Activated T-cell treated with anti-CD3 and anti-CD28 coated beads, Interleukin-2, amount 50 U/mL, for 4 hours (primary cell): ENCODE measurements around the gene TAF8. TPM values are rescaled to one million over a fixed set of nuclear protein-coding genes. Genes with fewer than 3 reads are reported as not detected.
A peak's percentile ranks its signal among the peaks of the same experiment; 100 is the strongest.

ENCODE experiments used
- ATAC-seq, 2 donors: fragments of 200-7000 bp; cut with Tn5 transposase; one replicate each; pipeline ENCODE4 v1.10.0; 2021
- DNase-seq: peaks from one replicate; pipeline ENCODE4 v3.0.0-alpha.2; 2020
- H3K27me3 Mint-ChIP-seq: one replicate; pipeline ENCODE4 v1.8.0; 2021; ENCODE audit warnings: low read depth, mixed read lengths
- H3K36me3 Mint-ChIP-seq: one replicate; pipeline ENCODE4 v1.8.0; 2022; ENCODE audit warnings: mixed read lengths; ENCODE audit not compliant: insufficient read depth
- H3K4me1 Mint-ChIP-seq: one replicate; pipeline ENCODE4 v1.8.0; 2021; ENCODE audit warnings: low read depth, mixed read lengths
- H3K4me3 Mint-ChIP-seq: one replicate; pipeline ENCODE4 v1.8.0; 2021; ENCODE audit warnings: mild to moderate bottlenecking, moderate library complexity, mixed read lengths
- H3K9me3 Mint-ChIP-seq: one replicate; pipeline ENCODE4 v1.8.0; 2021; ENCODE audit warnings: mixed read lengths
- total RNA-seq, 3 donors: library from RNA; stranded (reverse); gene quantifications; one replicate each; pipeline ENCODE4 v1.2.1, GENCODE V29; 2021

Gene TAF8
- total RNA-seq, 3 donors from 2014 or later, result 35.7 to 39.9 (median 38.2) TPM

DNA sequence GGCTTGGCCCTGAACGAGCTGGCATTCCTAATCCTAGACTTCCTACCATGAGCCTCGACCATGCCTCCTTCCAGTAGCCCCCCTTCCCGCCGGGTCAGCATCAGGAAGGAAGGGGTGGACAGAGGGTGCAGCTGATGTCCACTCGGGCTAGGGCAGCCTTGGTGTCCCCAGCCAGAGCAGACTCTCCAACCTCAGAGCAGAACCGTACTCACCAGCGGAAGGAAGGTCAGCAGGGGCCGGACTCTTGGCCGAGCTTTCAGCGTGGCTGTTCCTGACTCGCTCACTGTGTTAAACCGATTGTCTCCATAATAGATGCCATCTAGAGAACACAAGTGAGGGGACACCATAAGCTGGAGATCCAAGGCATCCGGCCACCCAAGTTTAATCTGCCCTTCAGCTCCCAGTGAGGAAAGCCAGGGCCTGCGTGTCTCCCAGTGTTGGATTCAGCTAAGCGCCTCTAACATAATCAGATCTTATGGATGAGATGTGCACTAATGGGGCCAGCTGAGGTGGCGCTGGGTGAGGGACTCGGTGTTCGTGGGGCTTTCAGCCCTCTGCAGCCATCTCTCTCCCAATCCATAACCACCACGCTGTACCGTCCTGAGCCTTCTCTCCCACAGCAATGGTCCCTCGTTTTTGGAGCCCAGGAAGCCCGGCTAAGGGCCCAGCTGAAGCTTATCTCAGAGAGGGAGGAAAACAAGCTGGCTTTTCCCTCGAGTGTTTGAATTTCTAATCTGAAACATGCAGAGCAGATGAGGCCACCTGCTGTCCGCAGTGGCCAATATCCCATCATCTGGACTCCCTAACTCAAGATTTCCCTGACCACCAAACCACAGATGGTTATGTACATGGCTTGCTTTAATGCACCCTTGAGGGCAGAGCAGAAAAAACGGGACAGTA lies 78.4 kb downstream of the TAF8 start:
- Mint-ChIP-seq H3K27me3 (peaks cover 2% of the 10 kb centered on the region), H3K36me3 (no peaks in the 10 kb centered on the region), H3K4me3 (no peak overlapping the region), H3K9me3 (no peaks in the 10 kb centered on the region), H3K4me1 (no peaks in the 10 kb centered on the region)
- DNase-seq (no peak), ATAC-seq (no peak)

DNA sequence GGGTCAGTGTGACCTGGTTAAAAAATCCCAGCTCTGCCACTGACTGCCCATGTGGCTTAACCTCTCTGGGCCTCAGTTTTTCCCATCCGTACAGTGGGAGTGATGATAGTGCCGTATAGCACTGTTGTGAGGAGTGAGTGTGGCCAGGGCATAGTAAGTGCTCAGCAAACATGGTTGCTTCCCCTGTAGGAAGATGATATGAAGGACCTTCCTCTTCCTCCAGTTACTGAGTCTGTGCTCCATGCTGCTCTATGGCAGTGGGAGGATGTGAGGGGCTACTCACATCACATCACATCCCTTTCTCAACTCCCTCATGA lies 79.0 kb downstream of the TAF8 start:
- DNase-seq (no peak), ATAC-seq (no peak)
- Mint-ChIP-seq H3K4me1 (no peaks in the 10 kb centered on the region), H3K36me3 (no peaks in the 10 kb centered on the region), H3K27me3 (peaks cover 2% of the 10 kb centered on the region), H3K4me3 (no peak overlapping the region), H3K9me3 (no peaks in the 10 kb centered on the region)

- Mint-ChIP-seq H3K9me3 (no peaks in the 10 kb centered on the region), H3K4me1 (peaks cover 3% of the 10 kb centered on the region), H3K36me3 (no peaks in the 10 kb centered on the region), H3K4me3 (no peak overlapping the region), H3K27me3 (peaks cover 2% of the 10 kb centered on the region)
- DNase-seq (no peak), ATAC-seq (no peak)
Observed at GRCh38 chr6:42131531-42131930, 81.2 kb downstream of the TAF8 start.

DNA sequence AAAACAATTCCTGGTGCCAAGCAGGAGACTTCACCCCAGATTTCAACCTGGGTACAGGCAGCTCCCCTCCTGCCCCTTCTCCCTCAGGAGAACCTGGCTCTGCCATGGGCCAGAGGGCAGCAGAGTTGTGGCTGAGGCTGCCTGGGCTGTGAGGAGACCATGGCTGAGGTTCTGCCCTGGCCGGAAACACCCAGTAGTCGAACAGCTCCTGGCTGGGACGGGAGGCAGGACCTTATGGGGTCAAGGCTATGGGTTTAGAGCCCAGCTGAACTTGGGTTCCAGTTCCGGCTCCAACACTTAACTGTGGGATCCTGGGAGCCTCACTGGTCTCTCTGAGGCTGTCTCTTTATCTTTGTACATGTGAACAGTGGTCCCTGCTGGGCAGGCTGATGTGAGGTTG lies 83.6 kb downstream of the TAF8 start:
- no peak for DNase-seq
- ATAC-seq, result no peak
- no peak overlapping the region for H3K4me3 Mint-ChIP-seq
- H3K27me3 Mint-ChIP-seq, result peaks cover 2% of the 10 kb centered on the region
- H3K9me3 Mint-ChIP-seq, result no peaks in the 10 kb centered on the region
- H3K4me1 Mint-ChIP-seq, result peaks cover 11% of the 10 kb centered on the region
- no peaks in the 10 kb centered on the region for H3K36me3 Mint-ChIP-seq

- H3K4me3 Mint-ChIP-seq, result no peak overlapping the region
- DNase-seq (no peak), ATAC-seq (no peak)
- peaks cover 5% of the 10 kb centered on the region for H3K27me3 Mint-ChIP-seq
- H3K4me1 Mint-ChIP-seq, result peaks cover 11% of the 10 kb centered on the region
- no peaks in the 10 kb centered on the region for H3K36me3 Mint-ChIP-seq
- H3K9me3 Mint-ChIP-seq, result no peaks in the 10 kb centered on the region
Observed at GRCh38 chr6:42135161-42135560, 84.8 kb downstream of the TAF8 start.

DNA sequence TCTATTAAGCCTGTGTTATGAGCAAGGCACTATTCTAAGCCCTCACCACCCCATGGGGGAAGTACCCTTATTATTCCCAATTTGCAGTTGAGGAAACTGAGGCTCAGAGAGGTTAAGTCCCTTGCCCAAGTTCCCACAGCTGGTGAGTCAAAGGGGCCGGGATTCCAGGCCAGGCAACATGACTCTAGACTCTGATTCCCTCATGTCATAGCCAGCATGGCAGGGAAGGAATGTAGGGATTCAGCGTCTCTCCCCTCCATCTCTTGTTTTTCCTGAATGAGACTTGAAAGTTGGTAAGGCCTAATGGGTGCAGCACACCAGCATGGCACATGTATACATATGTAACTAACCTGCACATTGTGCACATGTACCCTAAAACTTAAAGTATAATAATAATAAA lies 85.4 kb downstream of the TAF8 start:
- Mint-ChIP-seq H3K27me3 (peaks cover 7% of the 10 kb centered on the region), H3K9me3 (no peaks in the 10 kb centered on the region), H3K4me3 (no peak overlapping the region), H3K4me1 (peaks cover 11% of the 10 kb centered on the region), H3K36me3 (no peaks in the 10 kb centered on the region)
- no peak for ATAC-seq
- no peak for DNase-seq

GRCh38 chr6:42136508-42137193 lies 86.3 kb downstream of the TAF8 start:
- peaks cover 11% of the 10 kb centered on the region for H3K4me1 Mint-ChIP-seq
- H3K27me3 Mint-ChIP-seq, result peaks cover 17% of the 10 kb centered on the region
- no peak overlapping the region for H3K4me3 Mint-ChIP-seq
- H3K9me3 Mint-ChIP-seq, result no peaks in the 10 kb centered on the region
- H3K36me3 Mint-ChIP-seq, result no peaks in the 10 kb centered on the region
- no peak for DNase-seq
- ATAC-seq, result peak; percentile 80 to 84

Other genes with a start within 250 kb of the TAF8 start
- gene USP49, start 155.1 kb upstream of the TAF8 start, total RNA-seq, result 1 to 10 TPM; 3.7 to 4.5 (median 4.4) TPM
- gene MED20, start 129.4 kb upstream of the TAF8 start, total RNA-seq, result 10 to 100 TPM; 13.1 to 16.6 (median 16.3) TPM
- 100 to 1,000 TPM; 128 to 140 (median 139) TPM for gene BYSL, start 129.0 kb upstream of the TAF8 start, total RNA-seq
- gene CCND3, start 108.7 kb upstream of the TAF8 start, total RNA-seq, result 100 to 1,000 TPM; 424 to 518 (median 474) TPM
- gene C6orf132, start 92.1 kb downstream of the TAF8 start, total RNA-seq, result under 1 TPM; 0.11 to 0.30 (median 0.29) TPM
- not detected for gene GUCA1A, start 122.8 kb downstream of the TAF8 start, total RNA-seq
- gene GUCA1B, start 144.4 kb downstream of the TAF8 start, total RNA-seq, result 1 to 10 TPM in 2 of 3 donors, under 1 TPM in 1; 0.47 to 1.8 (median 1.2) TPM
- 10 to 100 TPM; 49.7 to 54.1 (median 52.1) TPM for gene MRPS10, start 167.3 kb downstream of the TAF8 start, total RNA-seq